ENCODE measurements around the gene FLG. TPM values are rescaled to one million over a fixed set of nuclear protein-coding genes. Genes with fewer than 3 reads are reported as not detected.

Gene FLG
- not detected for total RNA-seq

- Mint-ChIP-seq H3K9me3 (ENCODE audit: insufficient read depth) (no peaks in the 10 kb centered on the region), H3K27me3 (ENCODE audit: low read depth) (peaks cover 4% of the 10 kb centered on the region), H3K4me1 (ENCODE audit: low read depth) (no peaks in the 10 kb centered on the region), H3K36me3 (ENCODE audit: low read depth) (no peaks in the 10 kb centered on the region), H3K4me3 (no peak within 1 kb of the TSS), H3K27ac (no peak within 1 kb of the TSS)
- DNase-seq (no peak), ATAC-seq (no peak)
- ChIA-PET CTCF (interaction anchor here (1.1 kb wide), 1 partner anchor 23 kb away, joined by 4 read pairs; no protein-coding TSS in a partner anchor), POLR2A (no interaction called here)
These were observed at the start of gene FLG for GRCh38 chr1:152325111-152325510. Gene FLG, minus strand, starts transcription at chr1:152325239. Its CDS starts 9,783 bp downstream, at chr1:152315456.

- Mint-ChIP-seq H3K4me3 (no peak overlapping the region), H3K27ac (no peak overlapping the region), H3K4me1 (ENCODE audit: low read depth) (no peaks in the 10 kb centered on the region), H3K9me3 (ENCODE audit: insufficient read depth) (peaks cover 3% of the 10 kb centered on the region), H3K27me3 (ENCODE audit: low read depth) (no peaks in the 10 kb centered on the region), H3K36me3 (ENCODE audit: low read depth) (no peaks in the 10 kb centered on the region)
- no peak for DNase-seq
- ChIA-PET POLR2A (no interaction called here), CTCF (interaction anchor here (1.4 kb wide), 1 partner anchor 27 kb away, joined by 3 read pairs; no protein-coding TSS in a partner anchor)
- no peak for ATAC-seq
These were observed 49.4 kb upstream of the FLG start for GRCh38 chr1:152374451-152374850.

- no peak for DNase-seq
- ChIA-PET CTCF (interaction anchor here (1.6 kb wide), 1 partner anchor 86 kb away, joined by 4 read pairs; no protein-coding TSS in a partner anchor), POLR2A (no interaction called here)
- Mint-ChIP-seq H3K27me3 (ENCODE audit: low read depth) (peaks cover 1% of the 10 kb centered on the region), H3K9me3 (ENCODE audit: insufficient read depth) (peaks cover 7% of the 10 kb centered on the region), H3K4me1 (ENCODE audit: low read depth) (no peaks in the 10 kb centered on the region), H3K27ac (no peak overlapping the region), H3K4me3 (no peak overlapping the region), H3K36me3 (ENCODE audit: low read depth) (no peaks in the 10 kb centered on the region)
- no peak for ATAC-seq
These were observed 47.6 kb upstream of the FLG start for GRCh38 chr1:152372672-152373071.

- peaks cover 3% of the 10 kb centered on the region for H3K27me3 Mint-ChIP-seq (ENCODE audit: low read depth)
- CTCF ChIA-PET: no interaction called here
- H3K4me3 Mint-ChIP-seq: no peak overlapping the region
- ATAC-seq (no peak), DNase-seq (no peak)
- H3K27ac Mint-ChIP-seq: no peak overlapping the region
- POLR2A ChIA-PET: no interaction called here
- H3K4me1 Mint-ChIP-seq (ENCODE audit: low read depth): no peaks in the 10 kb centered on the region
- peaks cover 7% of the 10 kb centered on the region for H3K9me3 Mint-ChIP-seq (ENCODE audit: insufficient read depth)
- no peaks in the 10 kb centered on the region for H3K36me3 Mint-ChIP-seq (ENCODE audit: low read depth)
These were observed 42.4 kb upstream of the FLG start for GRCh38 chr1:152367436-152367835.

- Mint-ChIP-seq H3K27me3 (ENCODE audit: low read depth) (peaks cover 1% of the 10 kb centered on the region), H3K4me1 (ENCODE audit: low read depth) (no peaks in the 10 kb centered on the region), H3K9me3 (ENCODE audit: insufficient read depth) (no peaks in the 10 kb centered on the region), H3K36me3 (ENCODE audit: low read depth) (no peaks in the 10 kb centered on the region), H3K27ac (no peak within 1 kb of the TSS), H3K4me3 (no peak within 1 kb of the TSS)
- no peak for ATAC-seq
- no peak for DNase-seq
- ChIA-PET CTCF (interaction anchor here (0.7 to 2.3 kb wide), 3 partner anchors 12 to 98 kb away, joined by 3 to 11 read pairs (median 3); no protein-coding TSS in a partner anchor), POLR2A (no interaction called here)
These were observed 34.9 kb upstream of the FLG start, which contains the start of gene FLG2 for GRCh38 chr1:152359906-152360305. Gene FLG2, minus strand, starts transcription at chr1:152360006. Its CDS starts 1,122 bp downstream, at chr1:152358884.

- H3K4me3 Mint-ChIP-seq: no peak overlapping the region
- DNase-seq (no peak), ATAC-seq (no peak)
- POLR2A ChIA-PET: no interaction called here
- H3K27me3 Mint-ChIP-seq (ENCODE audit: low read depth): no peaks in the 10 kb centered on the region
- H3K36me3 Mint-ChIP-seq (ENCODE audit: low read depth): no peaks in the 10 kb centered on the region
- CTCF ChIA-PET: interaction anchor here (1.4 to 1.6 kb wide), 2 partner anchors 8 to 84 kb away, joined by 3 to 5 read pairs; no protein-coding TSS in a partner anchor
- no peaks in the 10 kb centered on the region for H3K4me1 Mint-ChIP-seq (ENCODE audit: low read depth)
- no peaks in the 10 kb centered on the region for H3K9me3 Mint-ChIP-seq (ENCODE audit: insufficient read depth)
- no peak overlapping the region for H3K27ac Mint-ChIP-seq
These were observed 31.7 kb upstream of the FLG start for GRCh38 chr1:152356736-152357135.

GRCh38 chr1:152349611-152350010 lies 24.6 kb upstream of the FLG start:
- peaks cover 12% of the 10 kb centered on the region for H3K27me3 Mint-ChIP-seq (ENCODE audit: low read depth)
- ATAC-seq: no peak
- H3K4me3 Mint-ChIP-seq: no peak overlapping the region
- ChIA-PET POLR2A (no interaction called here), CTCF (no interaction called here)
- no peak for DNase-seq
- H3K36me3 Mint-ChIP-seq (ENCODE audit: low read depth): no peaks in the 10 kb centered on the region
- H3K4me1 Mint-ChIP-seq (ENCODE audit: low read depth): no peaks in the 10 kb centered on the region
- H3K27ac Mint-ChIP-seq: no peak overlapping the region
- H3K9me3 Mint-ChIP-seq (ENCODE audit: insufficient read depth): no peaks in the 10 kb centered on the region

GRCh38 chr1:152348447-152348846 lies 23.4 kb upstream of the FLG start:
- H3K27me3 Mint-ChIP-seq (ENCODE audit: low read depth): peaks cover 19% of the 10 kb centered on the region
- POLR2A ChIA-PET: no interaction called here
- ATAC-seq (no peak), DNase-seq (no peak)
- H3K27ac Mint-ChIP-seq: no peak overlapping the region
- H3K4me1 Mint-ChIP-seq (ENCODE audit: low read depth): no peaks in the 10 kb centered on the region
- H3K36me3 Mint-ChIP-seq (ENCODE audit: low read depth): no peaks in the 10 kb centered on the region
- H3K9me3 Mint-ChIP-seq (ENCODE audit: insufficient read depth): no peaks in the 10 kb centered on the region
- CTCF ChIA-PET: interaction anchor here (0.6 to 2.7 kb wide), 13 partner anchors 8 to 162 kb away, joined by 3 to 68 read pairs (median 6); partner anchors contain the start of genes FLG and FLG2
- H3K4me3 Mint-ChIP-seq: no peak overlapping the region

- Mint-ChIP-seq H3K4me3 (no peak overlapping the region), H3K4me1 (ENCODE audit: low read depth) (no peaks in the 10 kb centered on the region), H3K9me3 (ENCODE audit: insufficient read depth) (no peaks in the 10 kb centered on the region), H3K27me3 (ENCODE audit: low read depth) (peaks cover 22% of the 10 kb centered on the region), H3K36me3 (ENCODE audit: low read depth) (no peaks in the 10 kb centered on the region), H3K27ac (no peak overlapping the region)
- ATAC-seq (peak; percentile 60), DNase-seq (peak; percentile 69)
- ChIA-PET CTCF (interaction anchor here (0.6 to 2.7 kb wide), 28 partner anchors 10 to 299 kb away, joined by 3 to 68 read pairs (median 4); partner anchors contain the start of genes FLG and FLG2), POLR2A (no interaction called here)
These were observed 22.2 kb upstream of the FLG start for GRCh38 chr1:152347116-152347728.

- POLR2A ChIA-PET: no interaction called here
- peaks cover 28% of the 10 kb centered on the region for H3K27me3 Mint-ChIP-seq (ENCODE audit: low read depth)
- ATAC-seq: no peak
- no peaks in the 10 kb centered on the region for H3K4me1 Mint-ChIP-seq (ENCODE audit: low read depth)
- no peaks in the 10 kb centered on the region for H3K36me3 Mint-ChIP-seq (ENCODE audit: low read depth)
- CTCF ChIA-PET: interaction anchor here (1.6 kb wide), 1 partner anchor 114 kb away, joined by 10 read pairs; no protein-coding TSS in a partner anchor
- no peak for DNase-seq
- no peak overlapping the region for H3K27ac Mint-ChIP-seq
- no peaks in the 10 kb centered on the region for H3K9me3 Mint-ChIP-seq (ENCODE audit: insufficient read depth)
- no peak overlapping the region for H3K4me3 Mint-ChIP-seq
These were observed 19.4 kb upstream of the FLG start for GRCh38 chr1:152344438-152344837.

- ChIA-PET CTCF (interaction anchor here (1.4 to 1.5 kb wide), 2 partner anchors 116 to 154 kb away, joined by 3 to 7 read pairs; no protein-coding TSS in a partner anchor), POLR2A (no interaction called here)
- ATAC-seq (no peak), DNase-seq (no peak)
- Mint-ChIP-seq H3K36me3 (ENCODE audit: low read depth) (no peaks in the 10 kb centered on the region), H3K9me3 (ENCODE audit: insufficient read depth) (no peaks in the 10 kb centered on the region), H3K27ac (no peak overlapping the region), H3K4me3 (no peak overlapping the region), H3K4me1 (ENCODE audit: low read depth) (no peaks in the 10 kb centered on the region), H3K27me3 (ENCODE audit: low read depth) (peaks cover 31% of the 10 kb centered on the region)
These were observed 18.0 kb upstream of the FLG start for GRCh38 chr1:152343006-152343405.

GRCh38 chr1:152335399-152335798 lies 10.4 kb upstream of the FLG start:
- H3K27ac Mint-ChIP-seq: no peak overlapping the region
- no peaks in the 10 kb centered on the region for H3K9me3 Mint-ChIP-seq (ENCODE audit: insufficient read depth)
- no peaks in the 10 kb centered on the region for H3K36me3 Mint-ChIP-seq (ENCODE audit: low read depth)
- no peaks in the 10 kb centered on the region for H3K4me1 Mint-ChIP-seq (ENCODE audit: low read depth)
- ATAC-seq (no peak), DNase-seq (no peak)
- H3K4me3 Mint-ChIP-seq: no peak overlapping the region
- H3K27me3 Mint-ChIP-seq (ENCODE audit: low read depth): peaks cover 19% of the 10 kb centered on the region
- ChIA-PET CTCF (interaction anchor here (1.1 kb wide), 1 partner anchor 13 kb away, joined by 3 read pairs; no protein-coding TSS in a partner anchor), POLR2A (no interaction called here)

Data from activated CD8-positive, alpha-beta T cell treated with anti-CD3 and anti-CD28 coated beads, Interleukin-2, amount 10 ng/mL, durations not matched to agents 7 days and 5 days (primary cell).